Parathyroid adenoma (tissue), 2 donors: Measurements from ENCODE around the gene USP13.

Experiments
- H2AFZ ChIP-seq: fragments of 300-600 bp; sonication (generic); one replicate; pipeline ENCODE4 v1.7.0; 2017; ENCODE audit warnings: antibody characterized with exemption, mild to moderate bottlenecking
- H3K27ac ChIP-seq: fragments of 300-600 bp; sonication (generic); one replicate; pipeline ENCODE4 v1.7.0; 2017
- H3K27me3 ChIP-seq: fragments of 300-600 bp; sonication (generic); one replicate; pipeline ENCODE4 v1.7.0; 2017; ENCODE audit warnings: low read length; ENCODE audit not compliant: control insufficient read depth, insufficient read depth
- H3K36me3 ChIP-seq: fragments of 300-600 bp; sonication (generic); one replicate; pipeline ENCODE4 v1.7.0; 2017; ENCODE audit warnings: low read length; ENCODE audit not compliant: control insufficient read depth, insufficient read depth
- H3K4me1 ChIP-seq: fragments of 300-600 bp; sonication (generic); one replicate; pipeline ENCODE4 v1.7.0; 2017; ENCODE audit warnings: control low read depth
- H3K4me2 ChIP-seq: fragments of 300-600 bp; sonication (generic); one replicate; pipeline ENCODE4 v1.7.0; 2017; ENCODE audit warnings: low read length
- H3K4me3 ChIP-seq: fragments of 300-600 bp; sonication (generic); one replicate; pipeline ENCODE4 v1.7.0; 2017; ENCODE audit warnings: low read depth, low read length
- H3K79me2 ChIP-seq: fragments of 300-600 bp; sonication (generic); one replicate; pipeline ENCODE4 v1.7.0; 2017; ENCODE audit warnings: control low read depth
- H3K9ac ChIP-seq: fragments of 300-600 bp; sonication (generic); one replicate; pipeline ENCODE4 v1.7.0; 2017; ENCODE audit warnings: mild to moderate bottlenecking
- H3K9me3 ChIP-seq: fragments of 300-600 bp; sonication (generic); one replicate; pipeline ENCODE4 v1.7.0; 2017; ENCODE audit warnings: low read length; ENCODE audit not compliant: control insufficient read depth
- TF ChIP-seq, protein P1 (sequence below): fragments of 300-600 bp; sonication (generic); IDR thresholded peaks from one replicate; pipeline ENCODE4 v1.7.0; 2017; ENCODE audit warnings: antibody characterized with exemption, mild to moderate bottlenecking
- donor health status: primary hyperparathyroidism.

Gene USP13

DNA sequence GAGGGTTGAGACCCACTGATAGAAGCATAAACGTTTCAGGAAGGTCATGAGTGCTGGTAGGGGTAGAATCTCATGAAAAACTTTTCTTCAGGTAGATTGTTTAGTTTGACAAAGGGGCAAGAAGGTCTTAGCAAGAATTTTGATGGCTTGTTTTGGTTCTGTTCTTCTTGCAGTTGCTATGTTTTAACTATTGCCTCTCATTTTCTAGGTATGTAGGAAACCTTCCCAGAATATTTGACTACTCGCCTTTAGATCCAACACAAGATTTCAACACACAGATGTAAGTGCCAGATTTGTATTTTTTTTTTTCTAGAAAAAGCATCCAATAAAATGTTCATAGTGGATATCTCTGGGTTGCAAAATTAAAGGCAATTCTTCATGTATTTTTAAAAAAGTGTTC lies 77.1 kb downstream of the USP13 start:
- Histone ChIP-seq H3K9ac (no peak overlapping the region), H3K4me1 (no peaks in the 10 kb centered on the region), H3K27me3 (no peaks in the 10 kb centered on the region), H3K36me3 (no peaks in the 10 kb centered on the region), H3K9me3 (no peaks in the 10 kb centered on the region), H2AFZ (no peak overlapping the region), H3K27ac (no peak overlapping the region), H3K79me2 (no peaks in the 10 kb centered on the region), H3K4me3 (no peak overlapping the region), H3K4me2 (no peak overlapping the region)
- TF ChIP-seq, protein P1, sequence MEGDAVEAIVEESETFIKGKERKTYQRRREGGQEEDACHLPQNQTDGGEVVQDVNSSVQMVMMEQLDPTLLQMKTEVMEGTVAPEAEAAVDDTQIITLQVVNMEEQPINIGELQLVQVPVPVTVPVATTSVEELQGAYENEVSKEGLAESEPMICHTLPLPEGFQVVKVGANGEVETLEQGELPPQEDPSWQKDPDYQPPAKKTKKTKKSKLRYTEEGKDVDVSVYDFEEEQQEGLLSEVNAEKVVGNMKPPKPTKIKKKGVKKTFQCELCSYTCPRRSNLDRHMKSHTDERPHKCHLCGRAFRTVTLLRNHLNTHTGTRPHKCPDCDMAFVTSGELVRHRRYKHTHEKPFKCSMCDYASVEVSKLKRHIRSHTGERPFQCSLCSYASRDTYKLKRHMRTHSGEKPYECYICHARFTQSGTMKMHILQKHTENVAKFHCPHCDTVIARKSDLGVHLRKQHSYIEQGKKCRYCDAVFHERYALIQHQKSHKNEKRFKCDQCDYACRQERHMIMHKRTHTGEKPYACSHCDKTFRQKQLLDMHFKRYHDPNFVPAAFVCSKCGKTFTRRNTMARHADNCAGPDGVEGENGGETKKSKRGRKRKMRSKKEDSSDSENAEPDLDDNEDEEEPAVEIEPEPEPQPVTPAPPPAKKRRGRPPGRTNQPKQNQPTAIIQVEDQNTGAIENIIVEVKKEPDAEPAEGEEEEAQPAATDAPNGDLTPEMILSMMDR: no peak

- no peak overlapping the region for H3K27ac ChIP-seq
- H2AFZ ChIP-seq: no peak overlapping the region
- H3K9ac ChIP-seq: no peak overlapping the region
- no peaks in the 10 kb centered on the region for H3K36me3 ChIP-seq
- no peaks in the 10 kb centered on the region for H3K9me3 ChIP-seq
- no peaks in the 10 kb centered on the region for H3K4me1 ChIP-seq
- no peak overlapping the region for H3K4me3 ChIP-seq
- H3K79me2 ChIP-seq: no peaks in the 10 kb centered on the region
- TF ChIP-seq, protein P1: no peak
- H3K4me2 ChIP-seq: no peak overlapping the region
- no peaks in the 10 kb centered on the region for H3K27me3 ChIP-seq
Measured at GRCh38 chr3:179730506-179730905, 77.7 kb downstream of the USP13 start.

DNA sequence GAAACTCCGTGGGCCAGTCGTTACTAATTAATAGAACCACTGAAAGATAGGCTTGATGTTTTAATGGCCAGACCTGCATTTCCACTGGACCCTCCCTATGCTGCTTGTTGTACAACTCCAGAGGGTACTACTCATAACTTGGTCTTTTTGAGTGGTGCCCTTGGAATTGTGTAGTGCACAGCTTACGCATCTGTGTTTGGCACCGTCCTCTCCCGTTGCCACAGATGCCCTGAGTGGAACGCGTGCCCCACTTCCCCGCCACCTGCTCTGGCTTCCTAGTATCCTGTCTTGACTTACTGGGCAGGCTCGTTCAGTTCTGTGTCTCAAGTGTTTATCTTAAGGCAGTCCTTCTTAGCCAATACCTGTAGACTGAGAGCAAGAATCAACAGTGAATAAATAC lies 78.7 kb downstream of the USP13 start:
- Histone ChIP-seq H3K4me2 (no peak overlapping the region), H2AFZ (no peak overlapping the region), H3K4me1 (no peaks in the 10 kb centered on the region), H3K4me3 (no peak overlapping the region), H3K27ac (no peak overlapping the region), H3K9me3 (no peaks in the 10 kb centered on the region), H3K27me3 (no peaks in the 10 kb centered on the region), H3K9ac (no peak overlapping the region), H3K36me3 (no peaks in the 10 kb centered on the region), H3K79me2 (no peaks in the 10 kb centered on the region)
- TF ChIP-seq, protein P1: no peak

DNA sequence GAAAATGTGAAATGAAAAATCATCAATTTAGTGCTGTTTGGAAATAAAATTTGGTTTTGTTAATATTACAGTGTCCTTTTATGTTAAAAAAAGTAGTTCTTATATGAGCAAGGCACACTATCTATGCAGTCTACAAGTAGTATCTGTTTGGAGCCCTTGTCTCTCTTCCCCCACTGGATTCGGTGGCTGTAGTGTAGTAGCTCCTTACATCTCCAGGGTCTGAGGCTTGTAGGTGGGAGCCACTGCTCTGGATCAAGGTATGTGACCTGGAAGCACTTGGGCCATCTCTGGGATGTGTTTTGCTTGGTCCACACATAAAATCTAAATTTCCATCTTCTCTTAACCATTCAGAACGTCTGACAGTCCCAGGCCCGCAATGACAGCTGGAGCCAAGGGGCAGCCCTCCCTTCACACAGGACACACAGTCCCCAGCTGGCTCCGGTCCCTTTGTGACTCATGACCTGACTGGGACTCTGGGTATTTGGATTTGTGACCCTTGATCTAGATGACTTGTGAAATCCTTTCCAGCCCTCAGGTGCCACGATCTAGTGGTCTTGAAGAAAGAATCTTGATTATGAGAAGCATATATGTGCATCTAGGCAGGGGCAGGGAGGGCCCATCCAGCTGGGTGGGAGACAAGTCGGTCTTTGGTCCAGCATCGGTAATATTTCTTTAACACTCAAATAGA lies 80.0 kb downstream of the USP13 start:
- H2AFZ ChIP-seq: no peak overlapping the region
- no peak overlapping the region for H3K4me3 ChIP-seq
- H3K9me3 ChIP-seq: no peaks in the 10 kb centered on the region
- H3K27ac ChIP-seq: no peak overlapping the region
- H3K27me3 ChIP-seq: no peaks in the 10 kb centered on the region
- H3K79me2 ChIP-seq: no peaks in the 10 kb centered on the region
- no peaks in the 10 kb centered on the region for H3K36me3 ChIP-seq
- no peak overlapping the region for H3K9ac ChIP-seq
- H3K4me1 ChIP-seq: no peaks in the 10 kb centered on the region
- TF ChIP-seq, protein P1: no peak
- no peak overlapping the region for H3K4me2 ChIP-seq

DNA sequence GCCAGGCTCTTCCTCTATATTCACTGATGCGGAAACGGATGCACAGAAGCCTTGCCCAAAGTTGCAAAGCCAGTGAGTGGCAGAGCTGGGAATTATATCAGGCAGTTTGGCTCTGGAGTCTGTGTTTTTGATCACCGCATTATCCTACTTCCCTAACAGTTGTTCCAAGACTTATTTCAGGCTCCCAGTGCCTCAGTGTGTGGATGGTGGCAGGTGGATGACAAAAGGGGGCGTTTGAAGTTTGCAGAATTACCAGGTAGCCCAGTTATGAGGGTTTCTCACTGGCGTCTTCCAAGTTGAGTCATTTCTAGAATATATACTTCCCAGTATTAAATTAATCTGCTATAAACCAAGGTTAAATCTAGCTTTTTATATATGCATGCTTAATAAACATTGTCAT lies 81.0 kb downstream of the USP13 start:
- Histone ChIP-seq H3K9ac (no peak overlapping the region), H3K4me3 (no peak overlapping the region), H3K27ac (no peak overlapping the region), H3K4me2 (no peak overlapping the region), H3K27me3 (no peaks in the 10 kb centered on the region), H3K4me1 (no peaks in the 10 kb centered on the region), H3K79me2 (no peaks in the 10 kb centered on the region), H2AFZ (no peak overlapping the region), H3K36me3 (no peaks in the 10 kb centered on the region), H3K9me3 (no peaks in the 10 kb centered on the region)
- TF ChIP-seq, protein P1: no peak
